SK-N-SH treated with all-trans-retinoic acid at 6 μM for 48 hours (cell line): ENCODE results near the gene PRKAG2.

Source experiments
- PPARA ChIP-seq: fragments of 250-450 bp; sonication (Bioruptor Pico); IDR thresholded peaks from 2 replicates; pipeline ENCODE4 v1.5.0; 2020; ENCODE audit warnings: mild to moderate bottlenecking, borderline replicate concordance
- SNAI2 ChIP-seq: fragments of 250-450 bp; sonication (Bioruptor Pico); IDR thresholded peaks from 2 replicates; pipeline ENCODE4 v1.5.0; 2020; ENCODE audit warnings: mild to moderate bottlenecking, moderate library complexity
- ZNF565 ChIP-seq: fragments of 450-650 bp; formaldehyde crosslinking; conservative IDR thresholded peaks from 2 replicates; pipeline ENCODE4 v1.5.0; 2020; ENCODE audit warnings: low read depth, mild to moderate bottlenecking, moderate library complexity
- ZNF8 ChIP-seq: fragments of 450-650 bp; formaldehyde crosslinking; IDR thresholded peaks from 2 replicates; pipeline ENCODE4 v1.5.0; 2020; ENCODE audit warnings: mild to moderate bottlenecking, moderate library complexity
- TF ChIP-seq, protein P1 (sequence below): fragments of 250-450 bp; sonication (Bioruptor Pico); IDR thresholded peaks from 2 replicates; pipeline ENCODE4 v1.5.1; 2020; ENCODE audit warnings: low read depth, mild to moderate bottlenecking, moderate library complexity
- TF ChIP-seq, protein P2 (sequence below): fragments of 250-450 bp; sonication (Bioruptor Pico); IDR thresholded peaks from 2 replicates; pipeline ENCODE4 v1.8.0; 2021; ENCODE audit warnings: low read depth, mild to moderate bottlenecking, moderate library complexity, borderline replicate concordance
- TF ChIP-seq, protein P3 (sequence below): fragments of 250-450 bp; sonication (Bioruptor Pico); IDR thresholded peaks from 2 replicates; pipeline ENCODE4 v1.8.0; 2020; ENCODE audit warnings: mild to moderate bottlenecking, moderate library complexity, borderline replicate concordance

DNA sequence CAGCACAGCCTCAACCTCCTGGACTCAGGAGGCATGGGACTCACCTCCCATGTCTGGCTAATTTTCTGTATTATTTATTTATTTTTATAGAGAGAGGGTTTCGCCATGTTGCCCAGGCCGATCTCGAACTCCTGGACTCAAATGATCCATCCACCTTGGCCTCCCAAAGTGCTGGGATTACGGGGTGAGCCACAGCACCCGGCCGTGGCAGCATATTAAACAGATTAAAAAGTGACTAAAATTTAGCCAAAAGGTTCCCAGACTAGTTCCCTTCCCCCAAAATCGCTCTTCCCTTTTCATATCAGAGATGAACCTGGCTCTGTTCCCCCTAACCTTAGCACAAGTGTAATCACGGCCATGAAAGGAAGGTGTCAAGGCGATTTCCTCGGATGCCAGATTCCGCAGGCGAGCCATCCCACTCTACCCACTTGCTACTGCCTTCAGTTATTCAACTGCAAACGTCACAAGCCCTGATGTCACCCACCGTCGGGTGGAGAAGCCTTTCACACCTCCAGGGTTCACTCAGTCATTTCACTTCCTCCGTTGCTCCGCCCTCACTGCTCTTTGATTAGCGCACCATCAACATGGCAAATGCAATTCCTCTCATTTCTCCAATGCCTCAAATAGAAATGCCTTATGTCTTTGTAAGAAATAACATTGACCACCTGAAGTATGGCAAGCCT, 252.5 kb downstream of the PRKAG2 start:
- no peak for TF ChIP-seq SNAI2 (CRISPR knock-in tag)
- no peak for TF ChIP-seq ZNF8 (CRISPR knock-in tag)
- TF ChIP-seq PPARA: no peak
- TF ChIP-seq, protein P1, sequence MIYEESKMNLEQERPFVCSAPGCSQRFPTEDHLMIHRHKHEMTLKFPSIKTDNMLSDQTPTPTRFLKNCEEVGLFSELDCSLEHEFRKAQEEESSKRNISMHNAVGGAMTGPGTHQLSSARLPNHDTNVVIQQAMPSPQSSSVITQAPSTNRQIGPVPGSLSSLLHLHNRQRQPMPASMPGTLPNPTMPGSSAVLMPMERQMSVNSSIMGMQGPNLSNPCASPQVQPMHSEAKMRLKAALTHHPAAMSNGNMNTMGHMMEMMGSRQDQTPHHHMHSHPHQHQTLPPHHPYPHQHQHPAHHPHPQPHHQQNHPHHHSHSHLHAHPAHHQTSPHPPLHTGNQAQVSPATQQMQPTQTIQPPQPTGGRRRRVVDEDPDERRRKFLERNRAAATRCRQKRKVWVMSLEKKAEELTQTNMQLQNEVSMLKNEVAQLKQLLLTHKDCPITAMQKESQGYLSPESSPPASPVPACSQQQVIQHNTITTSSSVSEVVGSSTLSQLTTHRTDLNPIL: no peak
- TF ChIP-seq, protein P2, sequence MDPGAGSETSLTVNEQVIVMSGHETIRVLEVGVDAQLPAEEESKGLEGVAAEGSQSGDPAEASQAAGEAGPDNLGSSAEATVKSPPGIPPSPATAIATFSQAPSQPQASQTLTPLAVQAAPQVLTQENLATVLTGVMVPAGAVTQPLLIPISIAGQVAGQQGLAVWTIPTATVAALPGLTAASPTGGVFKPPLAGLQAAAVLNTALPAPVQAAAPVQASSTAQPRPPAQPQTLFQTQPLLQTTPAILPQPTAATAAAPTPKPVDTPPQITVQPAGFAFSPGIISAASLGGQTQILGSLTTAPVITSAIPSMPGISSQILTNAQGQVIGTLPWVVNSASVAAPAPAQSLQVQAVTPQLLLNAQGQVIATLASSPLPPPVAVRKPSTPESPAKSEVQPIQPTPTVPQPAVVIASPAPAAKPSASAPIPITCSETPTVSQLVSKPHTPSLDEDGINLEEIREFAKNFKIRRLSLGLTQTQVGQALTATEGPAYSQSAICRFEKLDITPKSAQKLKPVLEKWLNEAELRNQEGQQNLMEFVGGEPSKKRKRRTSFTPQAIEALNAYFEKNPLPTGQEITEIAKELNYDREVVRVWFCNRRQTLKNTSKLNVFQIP (CRISPR knock-in tag): no peak
- TF ChIP-seq, protein P3, sequence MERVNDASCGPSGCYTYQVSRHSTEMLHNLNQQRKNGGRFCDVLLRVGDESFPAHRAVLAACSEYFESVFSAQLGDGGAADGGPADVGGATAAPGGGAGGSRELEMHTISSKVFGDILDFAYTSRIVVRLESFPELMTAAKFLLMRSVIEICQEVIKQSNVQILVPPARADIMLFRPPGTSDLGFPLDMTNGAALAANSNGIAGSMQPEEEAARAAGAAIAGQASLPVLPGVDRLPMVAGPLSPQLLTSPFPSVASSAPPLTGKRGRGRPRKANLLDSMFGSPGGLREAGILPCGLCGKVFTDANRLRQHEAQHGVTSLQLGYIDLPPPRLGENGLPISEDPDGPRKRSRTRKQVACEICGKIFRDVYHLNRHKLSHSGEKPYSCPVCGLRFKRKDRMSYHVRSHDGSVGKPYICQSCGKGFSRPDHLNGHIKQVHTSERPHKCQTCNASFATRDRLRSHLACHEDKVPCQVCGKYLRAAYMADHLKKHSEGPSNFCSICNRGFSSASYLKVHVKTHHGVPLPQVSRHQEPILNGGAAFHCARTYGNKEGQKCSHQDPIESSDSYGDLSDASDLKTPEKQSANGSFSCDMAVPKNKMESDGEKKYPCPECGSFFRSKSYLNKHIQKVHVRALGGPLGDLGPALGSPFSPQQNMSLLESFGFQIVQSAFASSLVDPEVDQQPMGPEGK (CRISPR knock-in tag): no peak
- TF ChIP-seq ZNF565 (CRISPR knock-in tag): no peak
